Endothelial cell of umbilical vein (primary cell): Measurements from ENCODE around the gene SP140L.

Experiments
- EZH2 ChIP-seq: IDR thresholded peaks from 2 replicates; pipeline ENCODE4 v1.6.1; 2012; ENCODE audit warnings: borderline replicate concordance, low read depth, mild to moderate bottlenecking, moderate library complexity, low read length, inconsistent platforms; ENCODE audit not compliant: severe bottlenecking
- POLR2A ChIP-seq: IDR thresholded peaks from 2 replicates; pipeline ENCODE4 v1.6.1; 2012; ENCODE audit warnings: low read depth, mild to moderate bottlenecking, control low read depth, low read length
- POLR2AphosphoS5 ChIP-seq: IDR thresholded peaks from 2 replicates; pipeline ENCODE4 v1.6.1; 2012; ENCODE audit warnings: low read depth, mild to moderate bottlenecking, control low read depth, low read length, moderate library complexity; ENCODE audit not compliant: insufficient read depth
- TF ChIP-seq, protein P1 (sequence below), 2 donors: IDR thresholded peaks; 1 replicate in 1 of 2; 2 replicates in 1 of 2; pipeline ENCODE4 v1.5.1; 2011; ENCODE audit warnings: low read length in 2 of 2, mild to moderate bottlenecking in 2 of 2, moderate library complexity in 2 of 2, control low read depth in 1 of 2, inconsistent platforms in 1 of 2, low read depth in 1 of 2; ENCODE audit not compliant: insufficient read depth in 1 of 2; ENCODE audit errors: extremely low read depth in 1 of 2
- TF ChIP-seq, protein P2 (sequence below): IDR thresholded peaks from 2 replicates; pipeline ENCODE4 v1.6.1; 2011; ENCODE audit not compliant: insufficient read depth, insufficient read length

DNA sequence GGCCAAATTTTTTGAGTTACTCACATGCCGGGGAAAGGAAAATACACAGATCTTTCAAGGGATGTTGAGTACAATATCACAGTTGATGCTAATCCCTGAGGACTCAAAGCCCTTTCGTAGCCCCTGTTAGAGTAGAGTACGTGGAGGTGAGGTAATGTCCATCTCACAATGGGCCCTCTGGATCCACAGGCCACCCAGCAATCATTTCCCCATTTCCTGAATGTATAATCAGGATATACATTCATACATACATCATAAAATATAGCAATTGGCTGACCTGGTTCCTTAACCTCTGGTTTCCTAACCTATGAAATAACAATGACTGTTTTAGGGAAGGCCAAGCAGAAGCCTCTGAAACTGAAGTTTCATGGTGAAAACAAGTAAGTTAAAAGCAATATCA lies 78.8 kb downstream of the SP140L start:
- TF ChIP-seq, protein P1, sequence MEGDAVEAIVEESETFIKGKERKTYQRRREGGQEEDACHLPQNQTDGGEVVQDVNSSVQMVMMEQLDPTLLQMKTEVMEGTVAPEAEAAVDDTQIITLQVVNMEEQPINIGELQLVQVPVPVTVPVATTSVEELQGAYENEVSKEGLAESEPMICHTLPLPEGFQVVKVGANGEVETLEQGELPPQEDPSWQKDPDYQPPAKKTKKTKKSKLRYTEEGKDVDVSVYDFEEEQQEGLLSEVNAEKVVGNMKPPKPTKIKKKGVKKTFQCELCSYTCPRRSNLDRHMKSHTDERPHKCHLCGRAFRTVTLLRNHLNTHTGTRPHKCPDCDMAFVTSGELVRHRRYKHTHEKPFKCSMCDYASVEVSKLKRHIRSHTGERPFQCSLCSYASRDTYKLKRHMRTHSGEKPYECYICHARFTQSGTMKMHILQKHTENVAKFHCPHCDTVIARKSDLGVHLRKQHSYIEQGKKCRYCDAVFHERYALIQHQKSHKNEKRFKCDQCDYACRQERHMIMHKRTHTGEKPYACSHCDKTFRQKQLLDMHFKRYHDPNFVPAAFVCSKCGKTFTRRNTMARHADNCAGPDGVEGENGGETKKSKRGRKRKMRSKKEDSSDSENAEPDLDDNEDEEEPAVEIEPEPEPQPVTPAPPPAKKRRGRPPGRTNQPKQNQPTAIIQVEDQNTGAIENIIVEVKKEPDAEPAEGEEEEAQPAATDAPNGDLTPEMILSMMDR (IDR thresholded peaks at IDR 0.05; ENCODE audit: extremely low read depth in 1 of 2, insufficient read depth in 1 of 2, low read depth in 1 of 2, low read length in 2 of 2): no peak
- peak; percentile 60 for TF ChIP-seq POLR2AphosphoS5
- no peak for TF ChIP-seq EZH2
- TF ChIP-seq POLR2A: no peak
- TF ChIP-seq, protein P2, sequence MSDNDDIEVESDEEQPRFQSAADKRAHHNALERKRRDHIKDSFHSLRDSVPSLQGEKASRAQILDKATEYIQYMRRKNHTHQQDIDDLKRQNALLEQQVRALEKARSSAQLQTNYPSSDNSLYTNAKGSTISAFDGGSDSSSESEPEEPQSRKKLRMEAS: no peak
